ENCODE data around the gene COX6A1.

Gene COX6A1

DNA sequence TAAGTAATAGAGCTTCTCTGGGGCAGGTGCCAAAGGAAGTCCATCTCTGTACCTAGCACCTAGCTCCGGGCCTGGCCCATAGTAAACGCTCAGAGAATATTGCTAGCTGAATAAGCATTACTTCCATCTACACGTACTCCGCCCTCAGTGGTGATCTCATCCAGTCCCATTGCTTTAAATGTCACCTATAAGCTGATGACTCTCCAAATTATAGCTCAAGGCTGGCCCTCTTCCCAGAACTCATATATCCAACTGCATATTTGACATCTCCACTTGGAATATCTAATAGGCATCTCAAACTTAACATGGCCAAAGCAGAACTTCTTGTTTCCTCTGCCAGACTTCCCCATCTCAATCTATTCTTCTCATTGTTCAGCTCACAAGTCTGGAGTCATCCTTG lies 51.1 kb downstream of the COX6A1 start:
- H2AK5ac ChIP-seq (ENCODE audit: low read depth, low read length), result no peak overlapping the region
- no peak overlapping the region for H4K8ac ChIP-seq (ENCODE audit: low read depth, low read length)
- no peak overlapping the region for H3K4me2 ChIP-seq (ENCODE audit: insufficient read depth, low read length, poor library complexity, severe bottlenecking)
- no peak overlapping the region for H2BK12ac ChIP-seq (ENCODE audit: low read length)
- H2BK5ac ChIP-seq (ENCODE audit: low read length), result no peak overlapping the region
- no CpG with 5 or more reads among the region's 4 CpGs for WGBS, 2 donors (ENCODE audit: extremely low coverage in 2 of 2, insufficient read length in 2 of 2, insufficient replicate concordance in 1 of 2)
- H2BK120ac ChIP-seq (ENCODE audit: low read depth, low read length), result no peak overlapping the region
- no peak for DNase-seq (ENCODE audit: low spot score)
- no peak overlapping the region for H3K9ac ChIP-seq (ENCODE audit: low read depth, low read length, poor library complexity)
- no peak overlapping the region for H3K4ac ChIP-seq (ENCODE audit: low read length)
- no peaks in the 10 kb centered on the region for H3K27me3 ChIP-seq (ENCODE audit: control insufficient read depth in 3 of 3, insufficient read depth in 3 of 3, low read depth in 1 of 3, low read length in 3 of 3)
- H3K4me1 ChIP-seq (ENCODE audit: control insufficient read depth in 2 of 2, insufficient read depth in 1 of 2, low read depth in 1 of 2, low read length in 2 of 2), result peaks cover 0 to 3% of the 10 kb centered on the region in 2 donors
- H3K23ac ChIP-seq (ENCODE audit: low read depth, low read length, poor library complexity), result no peak overlapping the region
- no peak overlapping the region for H3K14ac ChIP-seq (ENCODE audit: low read length)
- H3K27ac ChIP-seq (replicated peaks; ENCODE audit: low read length), result no peak overlapping the region
- no peaks in the 10 kb centered on the region for H3K79me1 ChIP-seq (ENCODE audit: low read depth, low read length)
- H2AFZ ChIP-seq (ENCODE audit: low read length), result no peak overlapping the region
- no peak overlapping the region for H4K91ac ChIP-seq (ENCODE audit: low read depth, low read length, poor library complexity)
- H3K36me3 ChIP-seq (replicated peaks in 1 of 2; ENCODE audit: control insufficient read depth in 2 of 2, insufficient read depth in 2 of 2, low read length in 2 of 2), result peaks cover 0 to 25% of the 10 kb centered on the region in 2 donors
- no peak overlapping the region for H2BK15ac ChIP-seq (ENCODE audit: low read length)
- H3K4me3 ChIP-seq (ENCODE audit: low read length in 2 of 2), result no peak overlapping the region
- H3K9me3 ChIP-seq (replicated peaks in 1 of 2; ENCODE audit: control insufficient read depth in 2 of 2, insufficient read depth in 1 of 2, low read depth in 1 of 2, low read length in 2 of 2), result peaks cover 0 to 2% of the 10 kb centered on the region in 2 donors
- no peak overlapping the region for H3K18ac ChIP-seq (ENCODE audit: low read length)

DNA sequence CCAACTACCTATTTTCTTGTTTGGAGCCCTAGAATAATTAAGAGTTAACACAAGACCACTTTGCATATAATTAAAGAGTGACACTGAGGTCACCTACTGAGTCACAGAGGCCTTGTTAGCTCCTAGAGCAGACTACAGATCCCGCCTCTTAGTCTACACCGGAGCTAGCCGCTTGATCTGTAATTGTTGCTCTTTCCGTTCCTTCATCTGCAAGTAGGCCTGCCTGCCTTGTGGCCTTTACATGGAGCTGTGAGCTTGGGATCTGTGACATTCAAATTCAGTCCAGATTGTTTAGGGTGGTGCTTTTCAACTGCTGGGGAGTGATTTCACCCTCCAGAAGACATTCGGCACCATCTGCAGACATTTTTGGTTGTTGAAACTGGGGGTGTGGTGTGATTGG lies 52.4 kb downstream of the COX6A1 start:
- Histone ChIP-seq H3K27ac (replicated peaks; ENCODE audit: low read length) (no peak overlapping the region), H3K14ac (ENCODE audit: low read length) (no peak overlapping the region), H2BK12ac (ENCODE audit: low read length) (no peak overlapping the region), H3K4me2 (ENCODE audit: insufficient read depth, low read length, poor library complexity, severe bottlenecking) (no peak overlapping the region), H3K9ac (ENCODE audit: low read depth, low read length, poor library complexity) (no peak overlapping the region), H2AFZ (ENCODE audit: low read length) (no peak overlapping the region), H3K18ac (ENCODE audit: low read length) (no peak overlapping the region), H3K4me3 (ENCODE audit: low read length in 2 of 2) (peak overlapping the region in 1 of 2 donors; percentile 25), H4K91ac (ENCODE audit: low read depth, low read length, poor library complexity) (no peak overlapping the region), H3K79me1 (ENCODE audit: low read depth, low read length) (no peaks in the 10 kb centered on the region), H3K4ac (ENCODE audit: low read length) (no peak overlapping the region), H3K23ac (ENCODE audit: low read depth, low read length, poor library complexity) (no peak overlapping the region), H3K4me1 (ENCODE audit: control insufficient read depth in 2 of 2, insufficient read depth in 1 of 2, low read depth in 1 of 2, low read length in 2 of 2) (peaks cover 2 to 7% of the 10 kb centered on the region in 2 donors), H2AK5ac (ENCODE audit: low read depth, low read length) (no peak overlapping the region), H2BK120ac (ENCODE audit: low read depth, low read length) (no peak overlapping the region), H2BK5ac (ENCODE audit: low read length) (no peak overlapping the region), H3K9me3 (replicated peaks in 1 of 2; ENCODE audit: control insufficient read depth in 2 of 2, insufficient read depth in 1 of 2, low read depth in 1 of 2, low read length in 2 of 2) (peaks cover 0 to 2% of the 10 kb centered on the region in 2 donors), H3K36me3 (replicated peaks in 1 of 2; ENCODE audit: control insufficient read depth in 2 of 2, insufficient read depth in 2 of 2, low read length in 2 of 2) (peaks cover 0 to 25% of the 10 kb centered on the region in 2 donors), H2BK15ac (ENCODE audit: low read length) (no peak overlapping the region), H3K27me3 (ENCODE audit: control insufficient read depth in 3 of 3, insufficient read depth in 3 of 3, low read depth in 1 of 3, low read length in 3 of 3) (no peaks in the 10 kb centered on the region), H4K8ac (ENCODE audit: low read depth, low read length) (no peak overlapping the region)
- no CpG with 5 or more reads among the region's 5 CpGs for WGBS, 2 donors (ENCODE audit: extremely low coverage in 2 of 2, insufficient read length in 2 of 2, insufficient replicate concordance in 1 of 2)
- no peak for DNase-seq (ENCODE audit: low spot score)

Measured in neuronal stem cell (in vitro differentiated cells).